ENCODE data around the gene SGCA. TPM values are rescaled to one million over a fixed set of nuclear protein-coding genes. Genes with fewer than 3 reads are reported as not detected.

Gene SGCA
- total and polyA plus RNA-seq, 9 donors: 209 to 375 (median 311) TPM

- H3K4me1 ChIP-seq (ENCODE audit: control insufficient read depth, insufficient read depth, low read length): peaks cover 89% of the 10 kb centered on the region
- DNase-seq: no peak
- peaks cover 26% of the 10 kb centered on the region for H3K27me3 ChIP-seq (ENCODE audit: control insufficient read depth, insufficient read depth, low read length)
- H3K27ac ChIP-seq (ENCODE audit: low read length): peak overlapping the region; percentile 99
- no peaks in the 10 kb centered on the region for H3K9me3 ChIP-seq (replicated peaks; ENCODE audit: control insufficient read depth, low read depth, low read length)
- WGBS (ENCODE audit: insufficient coverage): 80% methylated on average over 3 of the region's 3 CpGs
- H3K36me3 ChIP-seq (ENCODE audit: control insufficient read depth, insufficient read depth, low read length): no peaks in the 10 kb centered on the region
- H3K4me3 ChIP-seq (ENCODE audit: low read length): no peak overlapping the region
Measured at GRCh38 chr17:50208611-50209061, 42.8 kb downstream of the SGCA start.

- Histone ChIP-seq H3K27ac (ENCODE audit: low read length) (peak overlapping the region; percentile 99), H3K27me3 (ENCODE audit: control insufficient read depth, insufficient read depth, low read length) (peaks cover 22% of the 10 kb centered on the region), H3K36me3 (ENCODE audit: control insufficient read depth, insufficient read depth, low read length) (no peaks in the 10 kb centered on the region), H3K4me3 (ENCODE audit: low read length) (no peak overlapping the region), H3K9me3 (replicated peaks; ENCODE audit: control insufficient read depth, low read depth, low read length) (no peaks in the 10 kb centered on the region), H3K4me1 (ENCODE audit: control insufficient read depth, insufficient read depth, low read length) (peaks cover 84% of the 10 kb centered on the region)
- WGBS (ENCODE audit: insufficient coverage): 43% methylated on average over 2 of the region's 6 CpGs
- no peak for DNase-seq
Measured at GRCh38 chr17:50209133-50209471, 43.3 kb downstream of the SGCA start.

- peaks cover 21% of the 10 kb centered on the region for H3K27me3 ChIP-seq (ENCODE audit: control insufficient read depth, insufficient read depth, low read length)
- H3K4me3 ChIP-seq (ENCODE audit: low read length): peak overlapping the region; percentile 19
- H3K27ac ChIP-seq (ENCODE audit: low read length): peak overlapping the region; percentile 99
- no peaks in the 10 kb centered on the region for H3K36me3 ChIP-seq (ENCODE audit: control insufficient read depth, insufficient read depth, low read length)
- peak; percentile 99 for DNase-seq
- 10% methylated on average over 9 of the region's 16 CpGs for WGBS (ENCODE audit: insufficient coverage)
- H3K4me1 ChIP-seq (ENCODE audit: control insufficient read depth, insufficient read depth, low read length): peaks cover 81% of the 10 kb centered on the region
- no peaks in the 10 kb centered on the region for H3K9me3 ChIP-seq (replicated peaks; ENCODE audit: control insufficient read depth, low read depth, low read length)
Measured at GRCh38 chr17:50209472-50210239, 43.9 kb downstream of the SGCA start.

- Histone ChIP-seq H3K4me1 (ENCODE audit: control insufficient read depth, insufficient read depth, low read length) (peaks cover 77% of the 10 kb centered on the region), H3K4me3 (ENCODE audit: low read length) (peak overlapping the region; percentile 19), H3K9me3 (replicated peaks; ENCODE audit: control insufficient read depth, low read depth, low read length) (no peaks in the 10 kb centered on the region), H3K27me3 (ENCODE audit: control insufficient read depth, insufficient read depth, low read length) (peaks cover 21% of the 10 kb centered on the region), H3K36me3 (ENCODE audit: control insufficient read depth, insufficient read depth, low read length) (no peaks in the 10 kb centered on the region), H3K27ac (ENCODE audit: low read length) (peak overlapping the region; percentile 99)
- peak; percentile 93 for DNase-seq
- WGBS (ENCODE audit: insufficient coverage): 7% methylated on average over 9 of the region's 26 CpGs
Measured at GRCh38 chr17:50210240-50211225, 44.7 kb downstream of the SGCA start.

- DNase-seq: peak; percentile 72
Measured at GRCh38 chr17:50211249-50212120, 45.7 kb downstream of the SGCA start.

GRCh38 chr17:50212121-50212843 lies 46.5 kb downstream of the SGCA start:
- Histone ChIP-seq H3K4me3 (ENCODE audit: low read length) (no peak overlapping the region), H3K36me3 (ENCODE audit: control insufficient read depth, insufficient read depth, low read length) (no peaks in the 10 kb centered on the region), H3K27ac (ENCODE audit: low read length) (peak overlapping the region; percentile 99), H3K9me3 (replicated peaks; ENCODE audit: control insufficient read depth, low read depth, low read length) (no peaks in the 10 kb centered on the region), H3K4me1 (ENCODE audit: control insufficient read depth, insufficient read depth, low read length) (peaks cover 65% of the 10 kb centered on the region), H3K27me3 (ENCODE audit: control insufficient read depth, insufficient read depth, low read length) (peaks cover 15% of the 10 kb centered on the region)
- peak; percentile 75 for DNase-seq
- 27% methylated on average over 3 of the region's 15 CpGs for WGBS (ENCODE audit: insufficient coverage)

More at GRCh38 chr17:50211249-50212120, 45.7 kb downstream of the SGCA start:
- Histone ChIP-seq H3K27me3 (ENCODE audit: control insufficient read depth, insufficient read depth, low read length) (peaks cover 15% of the 10 kb centered on the region), H3K27ac (ENCODE audit: low read length) (peak overlapping the region; percentile 99), H3K4me3 (ENCODE audit: low read length) (no peak overlapping the region), H3K9me3 (replicated peaks; ENCODE audit: control insufficient read depth, low read depth, low read length) (no peaks in the 10 kb centered on the region), H3K4me1 (ENCODE audit: control insufficient read depth, insufficient read depth, low read length) (peaks cover 69% of the 10 kb centered on the region), H3K36me3 (ENCODE audit: control insufficient read depth, insufficient read depth, low read length) (no peaks in the 10 kb centered on the region)
- 45% methylated on average over 6 of the region's 9 CpGs for WGBS (ENCODE audit: insufficient coverage)

- DNase-seq: peak; percentile 45
- Histone ChIP-seq H3K4me1 (ENCODE audit: control insufficient read depth, insufficient read depth, low read length) (peaks cover 57% of the 10 kb centered on the region), H3K27me3 (ENCODE audit: control insufficient read depth, insufficient read depth, low read length) (peaks cover 15% of the 10 kb centered on the region), H3K9me3 (replicated peaks; ENCODE audit: control insufficient read depth, low read depth, low read length) (no peaks in the 10 kb centered on the region), H3K36me3 (ENCODE audit: control insufficient read depth, insufficient read depth, low read length) (no peaks in the 10 kb centered on the region), H3K4me3 (ENCODE audit: low read length) (no peak overlapping the region), H3K27ac (ENCODE audit: low read length) (no peak overlapping the region)
- 56% methylated on average over 5 of the region's 9 CpGs for WGBS (ENCODE audit: insufficient coverage)
Measured at GRCh38 chr17:50213026-50214022, 47.5 kb downstream of the SGCA start.

GRCh38 chr17:50214976-50215760 lies 49.4 kb downstream of the SGCA start:
- Histone ChIP-seq H3K36me3 (ENCODE audit: control insufficient read depth, insufficient read depth, low read length) (no peaks in the 10 kb centered on the region), H3K27me3 (ENCODE audit: control insufficient read depth, insufficient read depth, low read length) (peaks cover 15% of the 10 kb centered on the region), H3K9me3 (replicated peaks; ENCODE audit: control insufficient read depth, low read depth, low read length) (no peaks in the 10 kb centered on the region), H3K4me1 (ENCODE audit: control insufficient read depth, insufficient read depth, low read length) (peaks cover 52% of the 10 kb centered on the region), H3K27ac (ENCODE audit: low read length) (peak overlapping the region; percentile 70), H3K4me3 (ENCODE audit: low read length) (no peak overlapping the region)
- no CpG with 5 or more reads among the region's 8 CpGs for WGBS (ENCODE audit: insufficient coverage)
- peak; percentile 80 for DNase-seq

Measured in muscle of leg (tissue), 11 donors.